Loucy (cell line): ENCODE measurements around the gene METAP1D.

Source experiments
- H2AFZ ChIP-seq: fragments of 200-600 bp; sonication (generic); 2 replicates; pipeline ENCODE4 v1.6.0; 2016; ENCODE audit warnings: antibody characterized with exemption, mild to moderate bottlenecking, low read length, moderate library complexity
- H3F3A ChIP-seq: fragments of 200-600 bp; 2 replicates; pipeline ENCODE4 v1.6.0; 2016; ENCODE audit warnings: antibody characterized with exemption, low read depth, mild to moderate bottlenecking
- H3K27me3 ChIP-seq: fragments of 200-600 bp; sonication (generic); 2 replicates; pipeline ENCODE4 v1.6.1; 2014; ENCODE audit warnings: low read length, mild to moderate bottlenecking; ENCODE audit not compliant: insufficient read depth, poor library complexity, severe bottlenecking
- H3K36me3 ChIP-seq: fragments of 200-600 bp; sonication (generic); 2 replicates; pipeline ENCODE4 v1.6.1; 2016; ENCODE audit warnings: low read length; ENCODE audit not compliant: insufficient read depth
- H3K4me1 ChIP-seq: fragments of 200-600 bp; sonication (generic); 2 replicates; pipeline ENCODE4 v1.5.1; 2014; ENCODE audit warnings: low read length, mild to moderate bottlenecking; ENCODE audit not compliant: insufficient read depth, poor library complexity, severe bottlenecking
- H3K4me2 ChIP-seq: fragments of 200-600 bp; sonication (generic); 2 replicates; pipeline ENCODE4 v1.6.0; 2014; ENCODE audit warnings: antibody characterized with exemption, low read length, low read depth, mild to moderate bottlenecking; ENCODE audit not compliant: poor library complexity, severe bottlenecking
- H3K4me3 ChIP-seq: fragments of 200-600 bp; sonication (generic); 2 replicates; pipeline ENCODE4 v1.5.1; 2014; ENCODE audit warnings: low read length, mild to moderate bottlenecking, mixed read lengths; ENCODE audit not compliant: poor library complexity, severe bottlenecking
- H3K79me2 ChIP-seq: fragments of 200-600 bp; sonication (generic); 2 replicates; pipeline ENCODE4 v1.6.1; 2014; ENCODE audit warnings: low read length; ENCODE audit not compliant: insufficient read depth
- H3K9ac ChIP-seq: fragments of 200-600 bp; sonication (generic); 2 replicates; pipeline ENCODE4 v1.6.0; 2014; ENCODE audit warnings: mild to moderate bottlenecking, low read depth, low read length, moderate library complexity; ENCODE audit not compliant: poor library complexity, severe bottlenecking
- H3K9me2 ChIP-seq: fragments of 200-600 bp; sonication (generic); replicated peaks from 2 replicates; pipeline ENCODE4 v1.6.1; 2016; ENCODE audit warnings: low read depth, low read length, mixed read lengths
- H3K9me3 ChIP-seq: fragments of 200-600 bp; sonication (generic); 2 replicates; pipeline ENCODE4 v1.6.1; 2014; ENCODE audit warnings: mild to moderate bottlenecking, antibody characterized with exemption, low read length, low read depth; ENCODE audit not compliant: insufficient read depth
- H4K20me1 ChIP-seq: fragments of 200-600 bp; sonication (generic); 2 replicates; pipeline ENCODE4 v1.6.0; 2014; ENCODE audit warnings: antibody characterized with exemption, low read length, mild to moderate bottlenecking; ENCODE audit not compliant: insufficient read depth, poor library complexity, severe bottlenecking
- EZH2phosphoT487 ChIP-seq: fragments of 200-600 bp; IDR thresholded peaks from 2 replicates; pipeline ENCODE4 v1.6.1; 2018; ENCODE audit warnings: antibody characterized with exemption, mild to moderate bottlenecking, moderate library complexity, borderline replicate concordance
- TF ChIP-seq, protein P1 (sequence below): fragments of 200-600 bp; sonication (generic); conservative IDR thresholded peaks from 2 replicates; pipeline ENCODE4 v1.5.1; 2014; ENCODE audit warnings: mild to moderate bottlenecking, antibody characterized with exemption, low read length

METAP1D gene

GRCh38 chr2:171999604-172000469 is at the start of gene METAP1D:
Gene METAP1D (plus strand): TSS chr2:171999953. CDS start chr2:171999970, 17 bp downstream.
- Histone ChIP-seq H3K27me3 (no peaks in the 10 kb centered on the region), H2AFZ (peak within 1 kb of the TSS; percentile 99), H3K4me1 (peaks cover 12% of the 10 kb centered on the region), H3K36me3 (no peaks in the 10 kb centered on the region), H3K79me2 (no peaks in the 10 kb centered on the region), H3K9ac (peak within 1 kb of the TSS; percentile 68), H4K20me1 (no peaks in the 10 kb centered on the region), H3K4me2 (peak within 1 kb of the TSS; percentile 91), H3K9me2 (no peaks in the 10 kb centered on the region), H3F3A (no peaks in the 10 kb centered on the region), H3K9me3 (no peaks in the 10 kb centered on the region), H3K4me3 (peak within 1 kb of the TSS; percentile 88)
- no peak for TF ChIP-seq EZH2phosphoT487
- TF ChIP-seq, protein P1, sequence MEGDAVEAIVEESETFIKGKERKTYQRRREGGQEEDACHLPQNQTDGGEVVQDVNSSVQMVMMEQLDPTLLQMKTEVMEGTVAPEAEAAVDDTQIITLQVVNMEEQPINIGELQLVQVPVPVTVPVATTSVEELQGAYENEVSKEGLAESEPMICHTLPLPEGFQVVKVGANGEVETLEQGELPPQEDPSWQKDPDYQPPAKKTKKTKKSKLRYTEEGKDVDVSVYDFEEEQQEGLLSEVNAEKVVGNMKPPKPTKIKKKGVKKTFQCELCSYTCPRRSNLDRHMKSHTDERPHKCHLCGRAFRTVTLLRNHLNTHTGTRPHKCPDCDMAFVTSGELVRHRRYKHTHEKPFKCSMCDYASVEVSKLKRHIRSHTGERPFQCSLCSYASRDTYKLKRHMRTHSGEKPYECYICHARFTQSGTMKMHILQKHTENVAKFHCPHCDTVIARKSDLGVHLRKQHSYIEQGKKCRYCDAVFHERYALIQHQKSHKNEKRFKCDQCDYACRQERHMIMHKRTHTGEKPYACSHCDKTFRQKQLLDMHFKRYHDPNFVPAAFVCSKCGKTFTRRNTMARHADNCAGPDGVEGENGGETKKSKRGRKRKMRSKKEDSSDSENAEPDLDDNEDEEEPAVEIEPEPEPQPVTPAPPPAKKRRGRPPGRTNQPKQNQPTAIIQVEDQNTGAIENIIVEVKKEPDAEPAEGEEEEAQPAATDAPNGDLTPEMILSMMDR, result no peak

DNA sequence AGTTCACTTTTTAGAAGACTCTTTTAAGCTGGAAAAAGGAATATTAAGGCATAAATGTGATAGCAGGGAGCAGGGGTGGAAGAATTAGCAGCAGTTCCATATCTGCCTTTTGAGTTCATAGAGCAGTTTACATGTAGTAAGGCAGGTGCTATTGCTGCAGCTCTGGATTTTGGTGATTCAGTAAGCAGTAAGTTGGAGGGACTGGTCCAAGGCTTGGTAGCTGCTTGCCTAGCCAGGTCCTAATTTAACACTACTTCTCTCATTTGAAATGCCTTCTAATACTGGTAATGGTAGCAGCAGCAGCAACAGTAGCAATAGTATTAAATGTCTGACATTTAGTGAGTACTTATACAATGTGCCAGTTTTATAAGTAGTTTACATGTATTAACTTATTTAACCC is 47.5 kb upstream of the METAP1D start:
- no peak overlapping the region for H2AFZ ChIP-seq
- peaks cover 11% of the 10 kb centered on the region; the same call in 1 of the 2 replicates for H3K79me2 ChIP-seq
- TF ChIP-seq, protein P1, result no peak
- TF ChIP-seq EZH2phosphoT487, result no peak

DNA sequence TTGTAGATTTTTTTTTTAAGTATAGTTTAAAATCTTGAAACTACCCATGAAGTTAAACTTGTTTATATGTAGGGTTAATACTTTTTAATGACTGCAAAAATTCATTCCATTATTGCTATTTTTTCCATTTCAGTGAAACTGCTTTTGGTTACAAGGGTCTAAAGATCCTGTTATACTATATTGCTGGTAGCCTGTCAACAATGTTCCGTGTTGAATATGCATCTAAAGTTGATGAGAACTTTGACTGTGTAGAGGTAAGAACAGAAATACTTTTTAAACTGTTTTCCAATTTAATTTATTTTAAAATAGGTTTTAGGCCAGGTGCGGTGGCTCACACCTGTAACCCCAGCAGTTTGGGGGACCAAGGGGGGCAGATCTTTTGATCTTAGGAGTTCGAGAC is 47.0 kb upstream of the METAP1D start:
- no peak overlapping the region for H3K4me2 ChIP-seq
- TF ChIP-seq, protein P1, result no peak
- no peak for TF ChIP-seq EZH2phosphoT487
- no peak overlapping the region for H3K9ac ChIP-seq
- H3K9me3 ChIP-seq, result no peaks in the 10 kb centered on the region
- peaks cover 31% of the 10 kb centered on the region for H3K36me3 ChIP-seq
- H3F3A ChIP-seq, result no peaks in the 10 kb centered on the region
- H3K27me3 ChIP-seq, result no peaks in the 10 kb centered on the region
- no peaks in the 10 kb centered on the region for H3K9me2 ChIP-seq
- H2AFZ ChIP-seq, result no peak overlapping the region
- peaks cover 4% of the 10 kb centered on the region for H4K20me1 ChIP-seq
- no peak overlapping the region for H3K4me3 ChIP-seq
- H3K4me1 ChIP-seq, result peaks cover 17% of the 10 kb centered on the region
- H3K79me2 ChIP-seq, result peaks cover 11% of the 10 kb centered on the region; the same call in 1 of the 2 replicates

More for the DNA sequence above, 47.5 kb upstream of the METAP1D start:
- Histone ChIP-seq H3K4me1 (peaks cover 15% of the 10 kb centered on the region), H3K36me3 (peaks cover 33% of the 10 kb centered on the region), H3K9me3 (no peaks in the 10 kb centered on the region), H3K9ac (no peak overlapping the region), H3K4me3 (no peak overlapping the region), H3K4me2 (no peak overlapping the region), H3K27me3 (no peaks in the 10 kb centered on the region), H3K9me2 (no peaks in the 10 kb centered on the region), H4K20me1 (peaks cover 4% of the 10 kb centered on the region), H3F3A (no peaks in the 10 kb centered on the region)
